ENCODE measurements around the gene EYS.
"Not testable (repeated sequence)": the region's sequence is repeated elsewhere in the genome, so short reads cannot be mapped to it uniquely, and the experiment has no call there.

Gene EYS

DNA sequence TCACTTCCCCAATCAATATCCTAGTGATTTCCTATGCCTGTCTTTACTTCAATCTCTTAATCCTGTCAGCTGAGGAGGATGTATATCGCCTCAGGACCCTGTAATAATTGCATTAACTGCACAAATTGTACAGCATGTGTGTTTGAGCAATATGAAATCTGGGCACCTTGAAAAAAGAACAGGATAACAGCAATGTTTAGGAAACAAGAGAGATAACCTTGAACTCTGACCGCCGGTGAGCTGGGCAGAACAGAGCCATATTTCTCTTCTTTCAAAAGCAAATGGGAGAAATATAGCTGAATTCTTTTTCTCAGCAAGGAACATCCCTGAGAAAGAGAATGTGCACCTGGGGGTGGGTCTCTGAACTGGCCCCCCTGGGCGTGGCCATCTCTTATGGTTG, 704.1 kb downstream of the EYS start:
- H3K9me3 ChIP-seq (ENCODE audit: control extremely low read depth in 1 of 5, control insufficient read depth in 4 of 5, insufficient read depth in 2 of 5, low read depth in 1 of 5, low read length in 4 of 5); H3K27ac ChIP-seq (ENCODE audit: insufficient read depth in 1 of 2, low read depth in 1 of 2, low read length in 2 of 2, poor library complexity in 1 of 2, severe bottlenecking in 2 of 2); CTCF ChIA-PET; POLR2A ChIA-PET; H3K36me3 ChIP-seq (ENCODE audit: control insufficient read depth in 4 of 4, insufficient read depth in 4 of 4, low read length in 3 of 4); H3K4me1 ChIP-seq (ENCODE audit: control extremely low read depth in 1 of 4, control insufficient read depth in 4 of 4, insufficient read depth in 4 of 4, low read length in 3 of 4); H3K4me3 ChIP-seq (ENCODE audit: control insufficient read depth in 1 of 7, extremely low read depth in 1 of 7, insufficient read depth in 4 of 7, low read depth in 2 of 7, low read length in 6 of 7); H3K27me3 ChIP-seq (replicated peaks in 2 of 5; ENCODE audit: control insufficient read depth in 4 of 5, insufficient read depth in 5 of 5, low read length in 4 of 5); DNase-seq: not testable (repeated sequence)
- 100% methylated on average over 1 of the region's 4 CpGs for WGBS (ENCODE audit: insufficient coverage)

DNA sequence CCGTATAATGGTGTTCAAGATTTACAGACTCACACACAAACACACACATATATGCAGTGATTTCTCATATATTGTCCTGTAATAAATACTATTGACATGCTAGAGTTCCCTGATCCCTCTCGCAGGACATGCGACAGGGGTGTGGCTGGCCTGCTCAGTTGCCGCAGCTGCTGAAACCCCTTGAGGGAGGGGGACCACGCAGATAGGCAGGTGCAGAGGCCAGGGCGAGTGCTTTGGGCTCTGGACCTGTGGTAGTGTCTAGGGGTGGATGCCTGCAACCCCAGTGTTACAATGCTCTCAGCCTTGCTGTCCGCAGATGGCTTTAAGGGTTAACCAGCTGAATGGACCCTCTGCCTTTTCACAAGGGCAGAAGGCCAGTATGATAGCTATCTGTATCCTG, 706.2 kb downstream of the EYS start:
- Histone ChIP-seq H3K27me3 (replicated peaks in 2 of 5; ENCODE audit: control insufficient read depth in 4 of 5, insufficient read depth in 5 of 5, low read length in 4 of 5) (no peaks in the 10 kb centered on the region), H3K36me3 (ENCODE audit: control insufficient read depth in 4 of 4, insufficient read depth in 4 of 4, low read length in 3 of 4) (no peaks in the 10 kb centered on the region), H3K9me3 (ENCODE audit: control extremely low read depth in 1 of 5, control insufficient read depth in 4 of 5, insufficient read depth in 2 of 5, low read depth in 1 of 5, low read length in 4 of 5) (peaks cover 0 to 3% (median 0%) of the 10 kb centered on the region in 5 experiments), H3K27ac (ENCODE audit: insufficient read depth in 1 of 2, low read depth in 1 of 2, low read length in 2 of 2, poor library complexity in 1 of 2, severe bottlenecking in 2 of 2) (no peak overlapping the region), H3K4me1 (ENCODE audit: control extremely low read depth in 1 of 4, control insufficient read depth in 4 of 4, insufficient read depth in 4 of 4, low read length in 3 of 4) (no peaks in the 10 kb centered on the region), H3K4me3 (ENCODE audit: control insufficient read depth in 1 of 7, extremely low read depth in 1 of 7, insufficient read depth in 4 of 7, low read depth in 2 of 7, low read length in 6 of 7) (no peak overlapping the region)
- WGBS (ENCODE audit: insufficient coverage), result 94% methylated on average over 6 of the region's 7 CpGs
- ChIA-PET POLR2A (no interaction called here), CTCF (no interaction called here)
- DNase-seq, result no peak

DNA sequence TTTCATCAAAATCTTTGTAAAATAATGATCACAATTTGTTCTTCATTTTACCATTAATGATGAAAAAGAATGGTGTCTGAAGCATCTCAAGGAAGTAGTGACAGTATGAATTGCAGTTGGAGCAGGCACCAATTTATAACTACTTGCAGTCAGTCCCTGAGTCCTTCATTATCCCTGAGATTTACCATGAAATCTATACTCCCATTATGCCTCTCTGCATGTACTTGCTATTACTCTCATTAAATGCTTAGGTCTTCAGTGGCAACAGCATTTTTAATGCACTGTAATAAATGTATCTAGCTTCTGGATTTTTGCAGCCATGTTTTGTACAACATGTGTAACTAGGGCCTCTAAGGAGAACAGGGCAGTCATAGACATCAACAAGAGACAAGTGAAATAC, 708.8 kb downstream of the EYS start:
- H3K9me3 ChIP-seq (ENCODE audit: control extremely low read depth in 1 of 5, control insufficient read depth in 4 of 5, insufficient read depth in 2 of 5, low read depth in 1 of 5, low read length in 4 of 5), result no peaks in the 10 kb centered on the region
- H3K36me3 ChIP-seq (ENCODE audit: control insufficient read depth in 4 of 4, insufficient read depth in 4 of 4, low read length in 3 of 4), result no peaks in the 10 kb centered on the region
- no peaks in the 10 kb centered on the region for H3K27me3 ChIP-seq (replicated peaks in 2 of 5; ENCODE audit: control insufficient read depth in 4 of 5, insufficient read depth in 5 of 5, low read length in 4 of 5)
- H3K27ac ChIP-seq (ENCODE audit: insufficient read depth in 1 of 2, low read depth in 1 of 2, low read length in 2 of 2, poor library complexity in 1 of 2, severe bottlenecking in 2 of 2), result no peak overlapping the region
- ChIA-PET POLR2A (no interaction called here), CTCF (interaction anchor here (0.6 kb wide), 1 partner anchor 277 kb away, joined by 3 read pairs; no protein-coding TSS in a partner anchor)
- H3K4me3 ChIP-seq (ENCODE audit: control insufficient read depth in 1 of 7, extremely low read depth in 1 of 7, insufficient read depth in 4 of 7, low read depth in 2 of 7, low read length in 6 of 7), result no peak overlapping the region
- DNase-seq, result no peak
- H3K4me1 ChIP-seq (ENCODE audit: control extremely low read depth in 1 of 4, control insufficient read depth in 4 of 4, insufficient read depth in 4 of 4, low read length in 3 of 4), result no peaks in the 10 kb centered on the region

DNA sequence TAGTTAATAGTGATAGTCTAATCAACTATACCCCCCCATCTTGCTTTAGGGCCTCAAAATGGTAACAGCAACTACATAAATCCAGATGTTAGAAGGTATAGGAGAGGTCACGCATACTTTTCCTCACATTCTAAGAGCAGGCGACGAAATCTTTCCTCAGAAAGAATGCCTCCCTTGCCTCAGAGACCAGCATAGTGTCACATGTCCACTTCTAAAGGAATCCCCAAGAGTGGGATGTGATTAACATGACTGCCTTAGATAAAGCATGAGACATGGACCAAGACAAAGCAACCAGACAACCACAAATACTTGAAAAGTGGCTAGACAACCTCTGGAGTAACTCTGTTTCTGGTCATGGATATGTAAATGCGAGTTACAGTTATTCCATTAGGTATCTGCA, 710.7 kb downstream of the EYS start:
- no peak for DNase-seq
- no peaks in the 10 kb centered on the region for H3K36me3 ChIP-seq (ENCODE audit: control insufficient read depth in 4 of 4, insufficient read depth in 4 of 4, low read length in 3 of 4)
- H3K4me1 ChIP-seq (ENCODE audit: control extremely low read depth in 1 of 4, control insufficient read depth in 4 of 4, insufficient read depth in 4 of 4, low read length in 3 of 4), result no peaks in the 10 kb centered on the region
- POLR2A ChIA-PET, result no interaction called here
- no peaks in the 10 kb centered on the region for H3K9me3 ChIP-seq (ENCODE audit: control extremely low read depth in 1 of 5, control insufficient read depth in 4 of 5, insufficient read depth in 2 of 5, low read depth in 1 of 5, low read length in 4 of 5)
- H3K4me3 ChIP-seq (ENCODE audit: control insufficient read depth in 1 of 7, extremely low read depth in 1 of 7, insufficient read depth in 4 of 7, low read depth in 2 of 7, low read length in 6 of 7), result no peak overlapping the region
- 100% methylated on average over 1 of the region's 4 CpGs for WGBS (ENCODE audit: insufficient coverage)
- no peak overlapping the region for H3K27ac ChIP-seq (ENCODE audit: insufficient read depth in 1 of 2, low read depth in 1 of 2, low read length in 2 of 2, poor library complexity in 1 of 2, severe bottlenecking in 2 of 2)
- H3K27me3 ChIP-seq (replicated peaks in 2 of 5; ENCODE audit: control insufficient read depth in 4 of 5, insufficient read depth in 5 of 5, low read length in 4 of 5), result no peaks in the 10 kb centered on the region
- CTCF ChIA-PET, result no interaction called here

DNA sequence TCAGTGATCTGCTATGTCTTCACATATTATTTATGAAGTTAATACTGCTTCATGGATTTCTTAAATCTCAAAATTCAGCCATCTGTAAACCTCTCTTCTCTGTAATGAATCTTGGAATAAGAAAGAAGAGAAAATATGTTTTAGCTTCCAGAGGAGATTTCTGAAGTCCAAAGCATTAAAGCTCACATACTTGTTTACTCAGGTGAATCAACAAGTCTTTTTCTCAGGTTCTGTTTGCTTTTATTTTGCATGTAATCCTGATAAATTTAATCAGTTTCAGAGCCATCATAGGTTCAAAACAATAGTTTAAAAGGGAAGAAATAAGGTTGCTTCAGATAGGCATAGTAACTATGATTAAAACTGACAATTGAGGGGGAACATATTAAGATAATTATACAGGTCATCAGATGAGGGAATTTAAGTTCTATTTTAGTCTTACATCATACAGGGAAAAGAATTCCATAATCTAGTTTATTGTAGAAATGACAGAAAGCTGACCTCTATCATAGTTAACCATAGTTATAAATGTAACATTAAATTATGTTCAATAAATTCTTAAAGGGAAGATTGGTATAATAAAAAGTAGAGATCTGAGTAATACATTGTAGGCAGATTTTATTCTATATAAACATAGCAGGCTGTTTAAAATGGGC, 716.2 kb downstream of the EYS start:
- no peaks in the 10 kb centered on the region for H3K9me3 ChIP-seq (ENCODE audit: control extremely low read depth in 1 of 5, control insufficient read depth in 4 of 5, insufficient read depth in 2 of 5, low read depth in 1 of 5, low read length in 4 of 5)
- H3K27me3 ChIP-seq (replicated peaks in 2 of 5; ENCODE audit: control insufficient read depth in 4 of 5, insufficient read depth in 5 of 5, low read length in 4 of 5), result no peaks in the 10 kb centered on the region
- no peaks in the 10 kb centered on the region for H3K36me3 ChIP-seq (ENCODE audit: control insufficient read depth in 4 of 4, insufficient read depth in 4 of 4, low read length in 3 of 4)
- POLR2A ChIA-PET, result no interaction called here
- no peak overlapping the region for H3K27ac ChIP-seq (ENCODE audit: insufficient read depth in 1 of 2, low read depth in 1 of 2, low read length in 2 of 2, poor library complexity in 1 of 2, severe bottlenecking in 2 of 2)
- no peaks in the 10 kb centered on the region for H3K4me1 ChIP-seq (ENCODE audit: control extremely low read depth in 1 of 4, control insufficient read depth in 4 of 4, insufficient read depth in 4 of 4, low read length in 3 of 4)
- no peak overlapping the region for H3K4me3 ChIP-seq (ENCODE audit: control insufficient read depth in 1 of 7, extremely low read depth in 1 of 7, insufficient read depth in 4 of 7, low read depth in 2 of 7, low read length in 6 of 7)
- CTCF ChIA-PET, result no interaction called here
- no peak for DNase-seq

DNA sequence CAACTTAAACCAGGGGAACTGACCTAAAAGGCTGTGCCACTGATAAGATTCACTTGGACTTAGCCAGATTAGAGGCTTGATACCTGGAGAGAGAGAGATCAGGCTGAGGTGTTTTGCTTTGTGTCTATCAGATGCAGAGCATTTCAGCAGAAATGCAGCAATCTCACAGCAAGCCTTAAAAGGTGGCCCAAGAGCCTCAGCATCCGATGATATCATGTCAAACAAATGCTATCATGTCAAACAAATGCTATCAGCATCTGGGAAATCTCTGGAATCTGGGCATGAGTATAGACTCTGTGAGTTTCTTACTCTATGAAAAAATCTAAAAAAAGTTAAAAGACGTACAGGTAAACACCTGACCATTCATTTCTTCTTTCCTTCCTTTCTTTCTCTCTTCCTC, 718.9 kb downstream of the EYS start:
- ChIA-PET POLR2A (no interaction called here), CTCF (no interaction called here)
- 100% methylated on average over 2 of the region's 2 CpGs for WGBS (ENCODE audit: insufficient coverage)
- no peak for DNase-seq
- Histone ChIP-seq H3K4me1 (ENCODE audit: control extremely low read depth in 1 of 4, control insufficient read depth in 4 of 4, insufficient read depth in 4 of 4, low read length in 3 of 4) (no peaks in the 10 kb centered on the region), H3K4me3 (ENCODE audit: control insufficient read depth in 1 of 7, extremely low read depth in 1 of 7, insufficient read depth in 4 of 7, low read depth in 2 of 7, low read length in 6 of 7) (no peak overlapping the region), H3K36me3 (ENCODE audit: control insufficient read depth in 4 of 4, insufficient read depth in 4 of 4, low read length in 3 of 4) (no peaks in the 10 kb centered on the region), H3K27ac (ENCODE audit: insufficient read depth in 1 of 2, low read depth in 1 of 2, low read length in 2 of 2, poor library complexity in 1 of 2, severe bottlenecking in 2 of 2) (no peak overlapping the region), H3K9me3 (ENCODE audit: control extremely low read depth in 1 of 5, control insufficient read depth in 4 of 5, insufficient read depth in 2 of 5, low read depth in 1 of 5, low read length in 4 of 5) (no peaks in the 10 kb centered on the region), H3K27me3 (replicated peaks in 2 of 5; ENCODE audit: control insufficient read depth in 4 of 5, insufficient read depth in 5 of 5, low read length in 4 of 5) (no peaks in the 10 kb centered on the region)

DNA sequence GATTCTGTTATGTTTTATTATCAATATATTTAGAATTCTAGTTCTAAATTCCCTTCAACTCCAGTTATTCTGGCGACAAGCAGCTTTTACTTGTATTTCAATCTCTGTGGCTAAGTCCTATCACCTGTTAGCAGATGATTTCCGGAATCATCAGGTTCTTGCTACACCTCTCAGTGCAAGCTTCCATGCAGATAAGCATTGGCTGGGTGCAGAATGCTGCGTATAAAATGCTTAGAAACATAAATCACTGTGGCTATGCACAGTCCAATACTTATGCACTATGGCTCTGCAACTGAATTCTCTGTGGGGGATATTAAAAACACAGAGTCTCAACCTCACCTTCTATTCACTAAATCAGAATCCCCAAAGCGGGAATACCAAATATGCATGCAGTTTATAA, 720.0 kb downstream of the EYS start:
- Histone ChIP-seq H3K27ac (ENCODE audit: insufficient read depth in 1 of 2, low read depth in 1 of 2, low read length in 2 of 2, poor library complexity in 1 of 2, severe bottlenecking in 2 of 2) (no peak overlapping the region), H3K9me3 (ENCODE audit: control extremely low read depth in 1 of 5, control insufficient read depth in 4 of 5, insufficient read depth in 2 of 5, low read depth in 1 of 5, low read length in 4 of 5) (no peaks in the 10 kb centered on the region), H3K36me3 (ENCODE audit: control insufficient read depth in 4 of 4, insufficient read depth in 4 of 4, low read length in 3 of 4) (no peaks in the 10 kb centered on the region), H3K4me1 (ENCODE audit: control extremely low read depth in 1 of 4, control insufficient read depth in 4 of 4, insufficient read depth in 4 of 4, low read length in 3 of 4) (no peaks in the 10 kb centered on the region), H3K4me3 (ENCODE audit: control insufficient read depth in 1 of 7, extremely low read depth in 1 of 7, insufficient read depth in 4 of 7, low read depth in 2 of 7, low read length in 6 of 7) (no peak overlapping the region), H3K27me3 (replicated peaks in 2 of 5; ENCODE audit: control insufficient read depth in 4 of 5, insufficient read depth in 5 of 5, low read length in 4 of 5) (no peaks in the 10 kb centered on the region)
- no peak for DNase-seq
- CTCF ChIA-PET, result no interaction called here
- POLR2A ChIA-PET, result no interaction called here
- WGBS (ENCODE audit: insufficient coverage), result 100% methylated on average over 1 of the region's 4 CpGs
